ENCODE measurements around the gene TAC4. TPM values are rescaled to one million over a fixed set of nuclear protein-coding genes. Genes with fewer than 3 reads are reported as not detected.

Gene TAC4
- total and polyA plus RNA-seq, 2 of the 13 experiments (the other 11 are each of a cell fraction or from before 2014, with no cell fraction given): not detected

DNA sequence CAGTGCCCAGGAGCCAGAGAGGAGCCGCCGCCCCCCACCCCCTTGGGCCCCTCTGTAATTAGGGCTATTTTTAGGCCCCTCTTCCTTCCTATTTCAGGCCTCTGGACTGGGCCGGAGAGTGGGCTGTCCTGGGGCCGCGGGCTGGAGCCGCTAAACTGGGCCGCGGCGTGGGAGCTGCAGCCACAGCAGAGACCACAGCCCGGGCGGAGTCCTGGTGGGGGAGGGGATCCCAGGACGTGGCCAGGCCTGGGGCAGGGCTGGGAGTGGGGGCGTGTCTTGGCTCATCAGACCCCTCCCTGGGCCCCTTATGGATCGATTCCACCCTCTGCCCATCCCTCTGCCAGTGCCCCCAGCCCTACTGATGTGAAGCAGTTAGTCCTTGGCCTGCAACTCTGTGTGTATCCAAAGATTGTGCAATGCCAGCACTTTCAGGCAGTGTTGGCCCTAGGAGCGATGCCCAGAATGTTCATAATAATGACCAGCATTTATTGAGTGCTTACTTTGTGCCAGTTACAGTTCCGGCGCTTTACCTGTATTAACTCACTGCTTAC, 15.0 kb upstream of the TAC4 start (continued):
- TF ChIP-seq ZNF720 (CRISPR knock-in tag; IDR thresholded peaks at IDR 0.05) (no peak), PHF20 (CRISPR knock-in tag; IDR thresholded peaks at IDR 0.05) (no peak), GZF1 (CRISPR knock-in tag; IDR thresholded peaks at IDR 0.05) (no peak), RAD21 (CRISPR knock-in tag; IDR thresholded peaks at IDR 0.05) (no peak), CBX2 (IDR thresholded peaks at IDR 0.05; ENCODE audit: low read depth, low read length) (no peak), CBX2 (CRISPR knock-in tag; IDR thresholded peaks at IDR 0.05; ENCODE audit: low read depth) (no peak), HNF4A (CRISPR knock-in tag; IDR thresholded peaks at IDR 0.05) (peak; percentile 74), ZNF143 (CRISPR knock-in tag; IDR thresholded peaks at IDR 0.05) (no peak), NCOA1 (CRISPR knock-in tag; IDR thresholded peaks at IDR 0.05) (no peak), SNAI1 (CRISPR knock-in tag; IDR thresholded peaks at IDR 0.05; ENCODE audit: borderline replicate concordance) (no peak), MED1 (CRISPR knock-in tag; IDR thresholded peaks at IDR 0.05) (peak; percentile 54), HNRNPL (IDR thresholded peaks at IDR 0.05; ENCODE audit: low read depth, low read length) (0 out of 2 replicates have a peak, but pooled peaks have one; percentile 42), PHF5A (CRISPR knock-in tag; IDR thresholded peaks at IDR 0.05; ENCODE audit: low read depth, unreplicated experiment) (no peak), JDP2 (CRISPR knock-in tag; IDR thresholded peaks at IDR 0.05; ENCODE audit: borderline replicate concordance) (no peak), AKAP8 (CRISPR knock-in tag; IDR thresholded peaks at IDR 0.05) (no peak), SOX6 (IDR thresholded peaks at IDR 0.05) (no peak), SOX6 (CRISPR knock-in tag; IDR thresholded peaks at IDR 0.05) (peak; percentile 78), ZNF788 (CRISPR knock-in tag; IDR thresholded peaks at IDR 0.05; ENCODE audit: borderline replicate concordance) (peak; percentile 52; the same call in 1 of the 2 replicates), EP300 (IDR thresholded peaks at IDR 0.05; ENCODE audit: low read depth in 2 of 2, low read length in 2 of 2) (peak in 1 of 2 experiments; percentile 50; a peak in 1 of 4 replicates), EP300 (CRISPR knock-in tag; IDR thresholded peaks at IDR 0.05; ENCODE audit: borderline replicate concordance) (no peak), ZBTB43 (CRISPR knock-in tag; conservative IDR thresholded peaks at IDR 0.05) (no peak), ZNF768 (CRISPR knock-in tag; IDR thresholded peaks at IDR 0.05) (no peak; the same call in 1 of the 2 replicates)
- TF ChIP-seq, protein P1, sequence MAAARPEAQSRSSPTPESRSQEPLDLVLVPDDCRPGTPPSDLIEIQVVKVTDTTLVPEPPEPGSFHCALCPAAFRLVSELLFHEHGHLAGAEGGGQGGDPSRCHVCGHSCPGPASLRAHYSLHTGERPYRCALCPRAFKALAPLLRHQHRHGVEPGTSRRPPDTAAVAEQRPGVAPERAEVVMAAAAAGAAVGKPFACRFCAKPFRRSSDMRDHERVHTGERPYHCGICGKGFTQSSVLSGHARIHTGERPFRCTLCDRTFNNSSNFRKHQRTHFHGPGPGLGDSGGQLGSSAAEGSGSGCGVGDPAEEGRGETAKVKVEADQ (CRISPR knock-in tag; IDR thresholded peaks at IDR 0.05; ENCODE audit: borderline replicate concordance): no peak
- TF ChIP-seq, protein P2, sequence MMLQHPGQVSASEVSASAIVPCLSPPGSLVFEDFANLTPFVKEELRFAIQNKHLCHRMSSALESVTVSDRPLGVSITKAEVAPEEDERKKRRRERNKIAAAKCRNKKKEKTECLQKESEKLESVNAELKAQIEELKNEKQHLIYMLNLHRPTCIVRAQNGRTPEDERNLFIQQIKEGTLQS (CRISPR knock-in tag; IDR thresholded peaks at IDR 0.05): no peak

Measured in HepG2 (cell line).